BE2C (cell line): Measurements from ENCODE around the gene SYNGR1.

ENCODE experiments used
- DNase-seq: peaks from one replicate; pipeline ENCODE4 v3.0.0-alpha.2; 2020
- H3K27me3 ChIP-seq: fragments of 250-450 bp; sonication (Bioruptor Pico); 2 replicates; pipeline ENCODE4 v1.5.1; 2020; ENCODE audit warnings: mild to moderate bottlenecking
- H3K36me3 ChIP-seq: fragments of 250-450 bp; sonication (Bioruptor Pico); 2 replicates; pipeline ENCODE4 v1.5.1; 2020; ENCODE audit warnings: mild to moderate bottlenecking
- H3K4me1 ChIP-seq: fragments of 250-450 bp; sonication (Bioruptor Pico); 2 replicates; pipeline ENCODE4 v1.5.1; 2020
- H3K4me3 ChIP-seq: 2 replicates; pipeline ENCODE4 v1.5.1; 2011; ENCODE audit warnings: low read depth, low read length
- H3K9me3 ChIP-seq: fragments of 250-450 bp; sonication (Bioruptor Pico); 2 replicates; pipeline ENCODE4 v1.5.1; 2020
- CTCF ChIP-seq: IDR thresholded peaks from 2 replicates; pipeline ENCODE4 v1.5.1; 2012; ENCODE audit warnings: mild to moderate bottlenecking, low read depth, low read length

The SYNGR1 gene

DNA sequence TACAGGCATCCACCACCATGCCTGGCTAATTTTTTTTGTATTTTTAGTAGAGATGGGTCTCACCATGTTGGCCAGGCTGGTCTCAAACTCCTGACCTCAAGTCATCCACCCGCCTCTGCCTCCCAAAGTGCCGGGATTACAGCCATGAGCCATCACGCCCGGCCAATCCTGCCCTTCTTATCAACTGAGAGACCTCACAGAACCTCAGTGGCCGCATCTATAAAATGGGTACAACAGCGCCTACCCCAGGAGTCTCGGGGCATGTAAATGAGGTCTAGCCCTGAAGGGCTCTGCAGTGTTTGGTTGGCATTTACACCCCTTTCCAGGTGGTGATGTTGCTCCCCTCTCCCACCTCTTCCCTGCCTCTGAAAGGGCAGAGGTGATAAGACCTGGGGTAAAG lies 11.7 kb downstream of the SYNGR1 start:
- H3K4me1 ChIP-seq: peaks cover 15% of the 10 kb centered on the region; the same call in 1 of the 2 replicates
- H3K27me3 ChIP-seq: no peaks in the 10 kb centered on the region
- H3K4me3 ChIP-seq: no peak overlapping the region
- H3K9me3 ChIP-seq: no peaks in the 10 kb centered on the region
- DNase-seq: no peak
- peaks cover 10% of the 10 kb centered on the region for H3K36me3 ChIP-seq
- no peak for TF ChIP-seq CTCF

DNA sequence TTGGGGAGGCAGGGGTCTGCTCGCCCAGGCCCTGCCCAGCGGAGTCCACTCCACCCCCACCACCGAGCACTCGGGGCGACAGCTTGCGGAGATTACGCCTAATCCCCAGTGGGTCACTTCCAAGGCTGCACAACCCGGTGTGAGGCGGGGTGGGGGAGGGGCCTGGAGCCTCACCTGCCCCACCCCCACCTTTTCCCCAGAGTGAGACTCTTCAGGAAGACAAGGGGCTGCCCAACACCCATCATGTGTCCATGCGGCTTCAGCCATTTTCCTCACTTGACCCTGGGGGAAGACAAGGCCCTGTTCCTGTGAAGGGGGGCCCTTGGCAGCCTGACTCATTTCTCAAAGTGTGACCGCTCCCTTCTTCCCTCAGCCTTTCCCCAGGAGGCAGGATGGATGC lies 12.5 kb downstream of the SYNGR1 start:
- DNase-seq: no peak
- Histone ChIP-seq H3K4me3 (no peak overlapping the region), H3K4me1 (peaks cover 15% of the 10 kb centered on the region; the same call in 1 of the 2 replicates), H3K9me3 (no peaks in the 10 kb centered on the region), H3K27me3 (no peaks in the 10 kb centered on the region), H3K36me3 (peaks cover 10% of the 10 kb centered on the region)
- no peak for TF ChIP-seq CTCF

DNA sequence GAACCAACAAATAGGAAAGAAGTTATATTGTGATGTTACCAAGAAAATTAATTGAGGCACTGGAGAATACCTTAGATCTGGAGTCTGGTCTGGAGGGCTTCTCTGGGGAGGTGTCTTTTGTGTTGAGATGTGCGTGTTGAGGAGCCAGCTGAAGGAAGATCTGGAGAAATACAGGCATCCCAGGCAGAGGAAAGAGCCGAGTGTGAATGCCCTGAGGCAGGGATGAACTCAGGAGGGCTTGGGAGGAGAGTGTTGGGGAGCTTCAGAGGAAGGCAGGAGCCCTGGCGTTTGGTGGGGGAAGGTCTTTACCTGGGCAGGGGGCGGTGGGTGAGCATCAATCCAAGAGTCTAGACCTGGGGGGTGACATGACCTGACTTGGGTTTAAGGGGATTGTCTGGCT lies 13.1 kb downstream of the SYNGR1 start:
- no peaks in the 10 kb centered on the region for H3K9me3 ChIP-seq
- DNase-seq: no peak
- peaks cover 15% of the 10 kb centered on the region; the same call in 1 of the 2 replicates for H3K4me1 ChIP-seq
- no peaks in the 10 kb centered on the region for H3K27me3 ChIP-seq
- H3K36me3 ChIP-seq: peaks cover 10% of the 10 kb centered on the region
- no peak overlapping the region for H3K4me3 ChIP-seq
- TF ChIP-seq CTCF: no peak

GRCh38 chr22:39363751-39364515 lies 14.1 kb downstream of the SYNGR1 start:
- TF ChIP-seq CTCF: no peak
- Histone ChIP-seq H3K4me3 (no peak overlapping the region), H3K36me3 (peaks cover 6% of the 10 kb centered on the region), H3K4me1 (peaks cover 15% of the 10 kb centered on the region; the same call in 1 of the 2 replicates), H3K9me3 (no peaks in the 10 kb centered on the region), H3K27me3 (no peaks in the 10 kb centered on the region)
- peak; percentile 52 for DNase-seq

DNA sequence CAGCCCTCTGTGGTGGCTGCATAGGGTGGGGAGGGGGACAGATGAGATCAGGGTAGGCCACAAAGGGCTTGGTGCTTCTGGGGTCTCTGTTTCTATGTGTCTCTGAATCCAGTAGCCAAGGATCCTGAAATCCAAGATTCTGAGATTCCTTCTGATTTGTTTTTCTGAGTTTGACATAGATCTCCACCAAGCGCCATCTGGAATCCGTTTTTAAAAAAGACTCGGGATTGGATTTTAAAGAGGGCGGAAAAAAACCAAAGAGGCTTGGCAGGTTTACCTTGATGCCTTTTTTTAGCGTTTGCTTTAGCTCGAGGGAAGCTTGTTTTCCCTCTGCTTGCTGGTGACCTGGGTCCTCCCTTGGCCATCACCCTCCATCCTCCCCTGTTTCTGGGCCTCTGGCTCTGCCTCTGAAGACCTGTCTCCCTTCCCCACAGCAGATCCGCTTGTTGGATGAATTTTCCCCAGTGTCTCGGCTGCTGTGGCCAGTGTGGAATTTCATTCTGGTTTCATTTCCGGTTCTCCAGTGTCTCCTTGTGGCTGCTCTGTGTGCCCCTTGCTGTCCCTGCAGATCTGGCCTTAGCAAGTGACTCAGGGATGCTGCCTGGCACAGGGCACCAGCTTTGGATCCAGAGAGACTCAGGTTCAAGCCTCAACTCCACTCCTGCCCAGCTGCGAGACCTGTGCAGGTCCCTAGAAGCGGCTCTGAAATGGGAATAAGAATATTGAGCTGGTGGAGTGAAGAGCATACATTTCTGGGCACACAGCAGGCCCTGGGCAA lies 15.1 kb downstream of the SYNGR1 start:
- Histone ChIP-seq H3K9me3 (no peaks in the 10 kb centered on the region), H3K4me3 (no peak overlapping the region), H3K36me3 (peaks cover 4% of the 10 kb centered on the region), H3K27me3 (no peaks in the 10 kb centered on the region), H3K4me1 (peaks cover 15% of the 10 kb centered on the region; the same call in 1 of the 2 replicates)
- no peak for TF ChIP-seq CTCF
- no peak for DNase-seq

- no peak for DNase-seq
- Histone ChIP-seq H3K4me3 (no peak overlapping the region), H3K9me3 (no peaks in the 10 kb centered on the region), H3K36me3 (peaks cover 4% of the 10 kb centered on the region), H3K27me3 (no peaks in the 10 kb centered on the region), H3K4me1 (peaks cover 15% of the 10 kb centered on the region; the same call in 1 of the 2 replicates)
- no peak for TF ChIP-seq CTCF
Measured at GRCh38 chr22:39365492-39365780, 15.6 kb downstream of the SYNGR1 start.
